ENCODE results near the gene PDIK1L.
"Not testable (repeated sequence)": the region's sequence is repeated elsewhere in the genome, so short reads cannot be mapped to it uniquely, and the experiment has no call there.

The PDIK1L gene

GRCh38 chr1:26099780-26100179, 11.8 kb upstream of the PDIK1L start:
- no peak for TF ChIP-seq CTCF (IDR thresholded peaks at IDR 0.05; ENCODE audit: low read depth, low read length)
- no peaks in the 10 kb centered on the region for H3K36me3 ChIP-seq
- H3K27me3 ChIP-seq (ENCODE audit: insufficient read depth, low read depth, severe bottlenecking): no peaks in the 10 kb centered on the region
- no peaks in the 10 kb centered on the region for H3K9me3 ChIP-seq (ENCODE audit: severe bottlenecking)
- no peak for DNase-seq
- H3K4me3 ChIP-seq (ENCODE audit: low read depth, low read length): no peak overlapping the region
- no peak overlapping the region for H3K27ac ChIP-seq

GRCh38 chr1:26100204-26100603, 11.4 kb upstream of the PDIK1L start:
- not testable (repeated sequence) for H3K36me3 ChIP-seq; H3K4me3 ChIP-seq (ENCODE audit: low read depth, low read length); H3K27ac ChIP-seq; DNase-seq; H3K27me3 ChIP-seq (ENCODE audit: insufficient read depth, low read depth, severe bottlenecking); H3K9me3 ChIP-seq (ENCODE audit: severe bottlenecking)

GRCh38 chr1:26102119-26102518, 9.5 kb upstream of the PDIK1L start:
- Histone ChIP-seq H3K36me3 (no peaks in the 10 kb centered on the region), H3K9me3 (ENCODE audit: severe bottlenecking) (no peaks in the 10 kb centered on the region), H3K27ac (no peak overlapping the region), H3K4me3 (ENCODE audit: low read depth, low read length) (no peak overlapping the region), H3K27me3 (ENCODE audit: insufficient read depth, low read depth, severe bottlenecking) (no peaks in the 10 kb centered on the region)
- no peak for TF ChIP-seq CTCF (IDR thresholded peaks at IDR 0.05; ENCODE audit: low read depth, low read length)
- no peak for DNase-seq

GRCh38 chr1:26102526-26102925, 9.1 kb upstream of the PDIK1L start:
- Histone ChIP-seq H3K36me3 (no peaks in the 10 kb centered on the region), H3K27me3 (ENCODE audit: insufficient read depth, low read depth, severe bottlenecking) (no peaks in the 10 kb centered on the region), H3K27ac (no peak overlapping the region), H3K9me3 (ENCODE audit: severe bottlenecking) (no peaks in the 10 kb centered on the region), H3K4me3 (ENCODE audit: low read depth, low read length) (no peak overlapping the region)
- DNase-seq: no peak
- no peak for TF ChIP-seq CTCF (IDR thresholded peaks at IDR 0.05; ENCODE audit: low read depth, low read length)

GRCh38 chr1:26105226-26105548, 6.4 kb upstream of the PDIK1L start:
- H3K4me3 ChIP-seq (ENCODE audit: low read depth, low read length); H3K36me3 ChIP-seq; DNase-seq; H3K27me3 ChIP-seq (ENCODE audit: insufficient read depth, low read depth, severe bottlenecking); H3K9me3 ChIP-seq (ENCODE audit: severe bottlenecking); H3K27ac ChIP-seq: not testable (repeated sequence)

- H3K27ac ChIP-seq: no peak overlapping the region
Measured at GRCh38 chr1:26109229-26110164, 2.1 kb upstream of the PDIK1L start.

More at GRCh38 chr1:26109229-26110164, 2.1 kb upstream of the PDIK1L start:
- Histone ChIP-seq H3K36me3 (peaks cover 21% of the 10 kb centered on the region), H3K27me3 (ENCODE audit: insufficient read depth, low read depth, severe bottlenecking) (no peaks in the 10 kb centered on the region), H3K4me3 (ENCODE audit: low read depth, low read length) (no peak overlapping the region), H3K9me3 (ENCODE audit: severe bottlenecking) (no peaks in the 10 kb centered on the region)
- no peak for DNase-seq
- TF ChIP-seq CTCF (IDR thresholded peaks at IDR 0.05; ENCODE audit: low read depth, low read length): no peak
